ENCODE measurements around the gene SLC12A7. TPM values are rescaled to one million over a fixed set of nuclear protein-coding genes. Genes with fewer than 3 reads are reported as not detected.

The SLC12A7 gene
- total and polyA plus RNA-seq, 9 of the 15 experiments (the other 6 are each of a cell fraction or from before 2014, with no cell fraction given) = 0.01 to 3.1 (median 0.56) TPM

- Histone ChIP-seq H3K4me2 (ENCODE audit: insufficient read depth, low read length) (no peak overlapping the region), H3K9ac (ENCODE audit: insufficient read depth in 1 of 2, low read depth in 2 of 2, low read length in 2 of 2) (no peak overlapping the region), H3K36me3 (ENCODE audit: control insufficient read depth, insufficient read depth, low read length) (no peaks in the 10 kb centered on the region), H4K20me1 (replicated peaks; ENCODE audit: control insufficient read depth, insufficient read depth, low read length) (peaks cover 31% of the 10 kb centered on the region), H3K27me3 (ENCODE audit: control insufficient read depth in 2 of 2, insufficient read depth in 2 of 2, low read length in 2 of 2) (peaks cover 44 to 81% of the 10 kb centered on the region in 2 experiments), H3K9me3 (replicated peaks; ENCODE audit: control insufficient read depth, insufficient read depth, low read depth, low read length) (no peaks in the 10 kb centered on the region; the same call in 1 of the 2 replicates), H2AFZ (ENCODE audit: low read depth, low read length) (no peak overlapping the region), H3K9me1 (ENCODE audit: control insufficient read depth, insufficient read depth, low read length) (no peaks in the 10 kb centered on the region), H3K27ac (ENCODE audit: extremely low read depth, low read depth, low read length) (no peak overlapping the region), H3K4me3 (no peak overlapping the region), H3K79me2 (ENCODE audit: control insufficient read depth, insufficient read depth, low read length) (no peaks in the 10 kb centered on the region), H3K4me1 (replicated peaks in 1 of 2; ENCODE audit: control insufficient read depth in 2 of 2, insufficient read depth in 2 of 2, low read length in 2 of 2) (peaks cover 0 to 38% of the 10 kb centered on the region in 2 experiments; a peak in 1 of 5 replicates)
- POLR2A ChIA-PET = interaction anchor here (0.7 kb wide), 1 partner anchor 74 kb away, joined by 3 read pairs; no protein-coding TSS in a partner anchor
- ATAC-seq (no peak), FAIRE-seq (no peak), DNase-seq (ENCODE audit: extremely low read depth in 1 of 4, low spot score in 3 of 4) (no peak)
- CTCF ChIA-PET (ENCODE audit: low intra/inter-chr PET ratio) = interaction anchor here (1.0 kb wide), 1 partner anchor 88 kb away, joined by 3 read pairs; no protein-coding TSS in a partner anchor
- in situ Hi-C loops (cut with MboI) (no loop called here), intact Hi-C loops (cut with micrococcal nuclease) (no loop called here)
- BruUV-seq (replicated peaks) = no TSS peak
- WGBS (ENCODE audit: insufficient coverage, low coverage, missing lambda C conversion rate) = 9% methylated on average over 16 of the region's 17 CpGs
- TF ChIP-seq TEAD2 (tag; IDR thresholded peaks at IDR 0.05) (no peak), XRCC3 (IDR thresholded peaks at IDR 0.05) (no peak), NR1H2 (CRISPR knock-in tag; IDR thresholded peaks at IDR 0.05) (no peak), TRIM24 (IDR thresholded peaks at IDR 0.05) (no peak), ZFPM2 (CRISPR knock-in tag; IDR thresholded peaks at IDR 0.05) (no peak), ZNF740 (CRISPR knock-in tag; IDR thresholded peaks at IDR 0.05) (no peak), ZNF740 (tag; IDR thresholded peaks at IDR 0.05) (no peak), KLF6 (CRISPR knock-in tag; IDR thresholded peaks at IDR 0.05; ENCODE audit: borderline replicate concordance) (no peak), MAZ (CRISPR knock-in tag; conservative IDR thresholded peaks at IDR 0.05 in 1 of 2, IDR thresholded peaks at IDR 0.05 in 1 of 2) (no peak)
These were observed 59.8 kb downstream of the SLC12A7 start for GRCh38 chr5:1052076-1052475.

Measured in K562 (cell line).